Smooth muscle cell of the brain vasculature (primary cell): Measurements from ENCODE around the gene SMIM21.
A peak's percentile ranks its signal among the peaks of the same experiment; 100 is the strongest.

Source experiments
- DNase-seq: peaks from one replicate; pipeline ENCODE4 v3.0.0-alpha.2; 2012; ENCODE audit warnings: low read depth, low spot score

Gene SMIM21

GRCh38 chr18:75377258-75377657 lies 50.2 kb downstream of the SMIM21 start:
- DNase-seq: no peak

- no peak for DNase-seq
These were observed 51.5 kb downstream of the SMIM21 start for GRCh38 chr18:75376004-75376403.

GRCh38 chr18:75375341-75375740 lies 52.2 kb downstream of the SMIM21 start:
- DNase-seq: no peak

GRCh38 chr18:75374466-75374865 lies 53.0 kb downstream of the SMIM21 start:
- DNase-seq: no peak

GRCh38 chr18:75369026-75369721 lies 58.3 kb downstream of the SMIM21 start:
- no peak for DNase-seq

- DNase-seq: no peak
These were observed 61.7 kb downstream of the SMIM21 start for GRCh38 chr18:75365837-75366236.

- DNase-seq: no peak
These were observed 62.3 kb downstream of the SMIM21 start for GRCh38 chr18:75365254-75365629.

- peak; percentile 7 for DNase-seq
These were observed 62.8 kb downstream of the SMIM21 start for GRCh38 chr18:75364512-75365253.

GRCh38 chr18:75363446-75364225 lies 63.9 kb downstream of the SMIM21 start:
- no peak for DNase-seq

GRCh38 chr18:75362435-75362834 lies 65.1 kb downstream of the SMIM21 start:
- no peak for DNase-seq

GRCh38 chr18:75360941-75361340 lies 66.6 kb downstream of the SMIM21 start:
- DNase-seq: no peak

- DNase-seq: no peak
These were observed 67.3 kb downstream of the SMIM21 start for GRCh38 chr18:75360215-75360614.
